ENCODE measurements around the gene AGPAT4.

The AGPAT4 gene

GRCh38 chr6:161137839-161138542 lies 135.9 kb downstream of the AGPAT4 start:
- TF ChIP-seq, protein P1, sequence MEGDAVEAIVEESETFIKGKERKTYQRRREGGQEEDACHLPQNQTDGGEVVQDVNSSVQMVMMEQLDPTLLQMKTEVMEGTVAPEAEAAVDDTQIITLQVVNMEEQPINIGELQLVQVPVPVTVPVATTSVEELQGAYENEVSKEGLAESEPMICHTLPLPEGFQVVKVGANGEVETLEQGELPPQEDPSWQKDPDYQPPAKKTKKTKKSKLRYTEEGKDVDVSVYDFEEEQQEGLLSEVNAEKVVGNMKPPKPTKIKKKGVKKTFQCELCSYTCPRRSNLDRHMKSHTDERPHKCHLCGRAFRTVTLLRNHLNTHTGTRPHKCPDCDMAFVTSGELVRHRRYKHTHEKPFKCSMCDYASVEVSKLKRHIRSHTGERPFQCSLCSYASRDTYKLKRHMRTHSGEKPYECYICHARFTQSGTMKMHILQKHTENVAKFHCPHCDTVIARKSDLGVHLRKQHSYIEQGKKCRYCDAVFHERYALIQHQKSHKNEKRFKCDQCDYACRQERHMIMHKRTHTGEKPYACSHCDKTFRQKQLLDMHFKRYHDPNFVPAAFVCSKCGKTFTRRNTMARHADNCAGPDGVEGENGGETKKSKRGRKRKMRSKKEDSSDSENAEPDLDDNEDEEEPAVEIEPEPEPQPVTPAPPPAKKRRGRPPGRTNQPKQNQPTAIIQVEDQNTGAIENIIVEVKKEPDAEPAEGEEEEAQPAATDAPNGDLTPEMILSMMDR (IDR thresholded peaks at IDR 0.05; ENCODE audit: insufficient read depth, low read depth, low read length, missing control alignments) = no peak
- H3K4me3 ChIP-seq (ENCODE audit: low read length) = no peak overlapping the region
- peak; percentile 95 for DNase-seq (ENCODE audit: low read depth)

DNA sequence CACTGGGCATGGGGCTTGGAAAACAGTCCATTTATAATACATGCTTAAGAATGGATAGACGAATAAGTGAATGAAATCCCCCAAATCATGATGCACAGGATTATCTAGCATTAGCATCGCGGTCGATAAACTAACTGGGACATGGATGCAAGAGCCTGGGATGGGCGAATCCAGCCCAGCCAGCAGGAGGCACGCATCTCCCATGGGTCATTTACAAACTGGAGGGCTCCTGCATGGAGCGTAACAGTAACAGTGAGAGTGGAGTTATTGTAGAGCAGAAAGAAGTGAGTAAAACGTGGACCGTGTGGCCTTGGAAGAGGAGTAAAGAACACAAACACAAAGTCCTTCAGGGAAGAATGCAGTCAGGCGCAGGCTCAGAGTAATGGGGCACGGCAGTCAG lies 136.5 kb downstream of the AGPAT4 start:
- TF ChIP-seq, protein P1 (IDR thresholded peaks at IDR 0.05; ENCODE audit: insufficient read depth, low read depth, low read length, missing control alignments) = no peak
- H3K4me3 ChIP-seq (ENCODE audit: low read length) = no peak overlapping the region
- DNase-seq (ENCODE audit: low read depth) = no peak

DNA sequence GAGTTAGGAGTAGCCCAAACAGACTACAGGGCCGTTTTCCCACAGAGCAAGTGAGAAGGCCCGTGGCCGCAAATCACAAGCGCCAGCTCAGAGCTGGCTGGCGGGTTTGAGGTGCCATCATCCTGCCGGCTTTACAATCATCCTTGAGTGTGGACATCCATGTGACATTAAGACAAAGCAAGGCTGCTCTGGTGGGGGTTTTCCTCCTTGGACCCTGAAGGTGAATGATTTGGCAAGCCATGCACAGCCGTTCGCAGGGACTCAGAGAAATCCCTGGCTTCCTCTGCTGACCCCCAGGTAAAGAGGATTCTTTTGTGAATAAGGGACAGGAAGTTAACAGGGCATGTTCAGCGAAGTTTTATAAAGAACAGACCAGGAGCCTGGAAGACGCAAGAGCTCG lies 137.2 kb downstream of the AGPAT4 start:
- TF ChIP-seq, protein P1 (IDR thresholded peaks at IDR 0.05; ENCODE audit: insufficient read depth, low read depth, low read length, missing control alignments) = no peak
- no peak for DNase-seq (ENCODE audit: low read depth)
- H3K4me3 ChIP-seq (ENCODE audit: low read length) = no peak overlapping the region

- TF ChIP-seq, protein P1 (IDR thresholded peaks at IDR 0.05; ENCODE audit: insufficient read depth, low read depth, low read length, missing control alignments) = no peak
- no peak for DNase-seq (ENCODE audit: low read depth)
- H3K4me3 ChIP-seq (ENCODE audit: low read length) = no peak overlapping the region
These were observed 137.9 kb downstream of the AGPAT4 start for GRCh38 chr6:161135695-161136591.

GRCh38 chr6:161134550-161135298 lies 139.1 kb downstream of the AGPAT4 start:
- DNase-seq (ENCODE audit: low read depth) = no peak
- TF ChIP-seq, protein P1 (IDR thresholded peaks at IDR 0.05; ENCODE audit: insufficient read depth, low read depth, low read length, missing control alignments) = no peak
- H3K4me3 ChIP-seq (ENCODE audit: low read length) = no peak overlapping the region

DNA sequence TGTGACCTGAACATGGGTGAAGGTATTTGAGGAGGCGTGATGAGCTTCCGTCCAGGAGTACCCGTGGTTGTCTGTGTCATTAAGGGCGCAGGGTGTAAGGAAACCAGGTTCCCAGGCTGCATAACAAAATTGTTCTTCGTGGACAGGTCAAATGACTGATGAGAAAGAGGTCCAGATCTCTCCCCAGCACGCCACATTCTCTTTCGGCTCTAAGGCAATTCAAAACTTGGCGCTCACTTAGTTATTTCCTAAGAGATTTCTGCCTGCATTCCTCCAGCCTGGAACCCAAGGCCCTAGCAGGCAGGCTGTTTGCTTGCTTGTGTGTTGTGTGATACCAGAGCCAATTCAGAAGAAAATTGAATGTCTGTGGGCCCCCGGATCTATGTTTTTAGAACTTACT lies 139.9 kb downstream of the AGPAT4 start:
- no peak for DNase-seq (ENCODE audit: low read depth)
- TF ChIP-seq, protein P1 (IDR thresholded peaks at IDR 0.05; ENCODE audit: insufficient read depth, low read depth, low read length, missing control alignments) = no peak
- no peak overlapping the region for H3K4me3 ChIP-seq (ENCODE audit: low read length)
